Hepatocyte (in vitro differentiated cells): ENCODE results near the gene HDAC11. TPM values are rescaled to one million over a fixed set of nuclear protein-coding genes. Genes with fewer than 3 reads are reported as not detected.

Source experiments
- DNase-seq: peaks from one replicate; pipeline ENCODE4 v3.0.0-alpha.2; 2016; ENCODE audit warnings: low spot score
- H2AFZ ChIP-seq: fragments of 200-600 bp; sonication (generic); 2 replicates; pipeline ENCODE4 v1.6.0; 2016; ENCODE audit warnings: antibody characterized with exemption, mild to moderate bottlenecking
- H3K27ac ChIP-seq: fragments of 200-600 bp; sonication (generic); 2 replicates; pipeline ENCODE4 v1.5.1; 2016; ENCODE audit warnings: mild to moderate bottlenecking
- H3K27me3 ChIP-seq: fragments of 200-600 bp; sonication (generic); 2 replicates; pipeline ENCODE4 v1.6.1; 2016
- H3K36me3 ChIP-seq: fragments of 200-600 bp; sonication (generic); replicated peaks from 2 replicates; pipeline ENCODE4 v1.5.1; 2016; ENCODE audit warnings: low read depth; ENCODE audit not compliant: insufficient read depth
- H3K4me1 ChIP-seq: fragments of 200-600 bp; sonication (generic); 2 replicates; pipeline ENCODE4 v1.5.1; 2016; ENCODE audit warnings: mild to moderate bottlenecking, moderate library complexity; ENCODE audit not compliant: insufficient read depth
- H3K4me2 ChIP-seq: fragments of 200-600 bp; sonication (generic); 2 replicates; pipeline ENCODE4 v1.6.0; 2016
- H3K4me3 ChIP-seq: fragments of 200-600 bp; sonication (generic); 2 replicates; pipeline ENCODE4 v1.5.1; 2016; ENCODE audit warnings: mild to moderate bottlenecking
- H3K79me2 ChIP-seq: fragments of 200-600 bp; sonication (generic); 2 replicates; pipeline ENCODE4 v1.6.0; 2017; ENCODE audit warnings: mild to moderate bottlenecking
- H3K9me2 ChIP-seq: fragments of 200-600 bp; sonication (generic); replicated peaks from 2 replicates; pipeline ENCODE4 v1.6.0; 2017; ENCODE audit warnings: mild to moderate bottlenecking; ENCODE audit not compliant: insufficient read depth
- H3K9me3 ChIP-seq: fragments of 200-600 bp; sonication (generic); 2 replicates; pipeline ENCODE4 v1.5.1; 2016; ENCODE audit warnings: low read depth, mild to moderate bottlenecking
- H4K20me1 ChIP-seq: fragments of 200-600 bp; sonication (generic); 2 replicates; pipeline ENCODE4 v1.6.0; 2016; ENCODE audit warnings: mild to moderate bottlenecking; ENCODE audit not compliant: insufficient read depth, poor library complexity, severe bottlenecking
- CTCF ChIP-seq: fragments of 200-600 bp; sonication (generic); IDR thresholded peaks from 2 replicates; pipeline ENCODE4 v1.5.1; 2016; ENCODE audit warnings: antibody characterized with exemption, mild to moderate bottlenecking; ENCODE audit not compliant: poor library complexity
- EZH2 ChIP-seq: fragments of 200-600 bp; sonication (generic); IDR thresholded peaks from 2 replicates; pipeline ENCODE4 v1.6.1; 2016; ENCODE audit warnings: antibody characterized with exemption, mild to moderate bottlenecking, borderline replicate concordance
- EZH2phosphoT487 ChIP-seq: fragments of 200-600 bp; sonication (generic); IDR thresholded peaks from one replicate; pipeline ENCODE4 v1.6.1; 2018; ENCODE audit warnings: antibody characterized with exemption, mild to moderate bottlenecking, low read depth, moderate library complexity; ENCODE audit not compliant: unreplicated experiment, severe bottlenecking
- WGBS: methylation state at CpG from one replicate; pipeline ENCODE4 v1.1.6; 2016; ENCODE audit warnings: low lambda C conversion rate; ENCODE audit errors: missing lambda C conversion rate; 5-methylcytosine and 5-hydroxymethylcytosine counted together
- polyA plus RNA-seq: library from polyadenylated mRNA; unstranded; fragments of >200 nt; fragmentation: Nextera tagmentation; extraction: Ambion mirVana; gene quantifications from 2 replicates; pipeline ENCODE4 v1.2.1, GENCODE V29; 2016
- total RNA-seq: library from RNA; depleted of rRNA; stranded (reverse); fragments of >200 nt; gene quantifications from 2 replicates; pipeline ENCODE4 v1.2.3, GENCODE V29; 2014

The HDAC11 gene
- total and polyA plus RNA-seq, 2 experiments from 2014 or later, result 8.4 to 12.3 TPM

DNA sequence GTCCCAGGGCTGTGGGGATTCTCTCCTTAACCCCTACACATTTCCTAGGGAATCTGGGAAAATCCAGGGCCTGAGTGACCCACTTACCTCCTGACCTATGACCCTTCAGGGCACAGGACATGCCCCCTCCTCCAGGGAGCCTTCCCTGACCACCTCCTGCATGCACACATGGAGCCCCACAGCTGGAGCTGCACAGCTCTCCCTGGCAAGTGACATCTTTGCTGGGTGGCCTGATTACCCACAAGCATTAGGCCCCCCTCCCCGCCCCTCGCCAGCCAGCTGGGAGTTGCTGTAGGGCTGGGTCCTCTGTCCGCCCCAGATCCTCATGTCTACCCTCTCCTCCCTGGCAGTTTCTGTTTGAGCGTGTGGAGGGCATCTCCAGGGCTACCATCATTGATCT is 21.4 kb downstream of the HDAC11 start:
- Histone ChIP-seq H3K4me3 (no peak overlapping the region), H3K36me3 (no peaks in the 10 kb centered on the region), H3K4me2 (no peak overlapping the region), H3K27me3 (no peaks in the 10 kb centered on the region), H3K4me1 (no peaks in the 10 kb centered on the region), H4K20me1 (no peaks in the 10 kb centered on the region), H3K9me2 (no peaks in the 10 kb centered on the region), H3K79me2 (no peaks in the 10 kb centered on the region), H3K9me3 (no peaks in the 10 kb centered on the region), H3K27ac (no peak overlapping the region), H2AFZ (no peak overlapping the region)
- TF ChIP-seq EZH2, result no peak
- TF ChIP-seq EZH2phosphoT487, result no peak
- no peak for TF ChIP-seq CTCF
- 89% methylated on average over 4 of the region's 4 CpGs for WGBS
- DNase-seq, result no peak

DNA sequence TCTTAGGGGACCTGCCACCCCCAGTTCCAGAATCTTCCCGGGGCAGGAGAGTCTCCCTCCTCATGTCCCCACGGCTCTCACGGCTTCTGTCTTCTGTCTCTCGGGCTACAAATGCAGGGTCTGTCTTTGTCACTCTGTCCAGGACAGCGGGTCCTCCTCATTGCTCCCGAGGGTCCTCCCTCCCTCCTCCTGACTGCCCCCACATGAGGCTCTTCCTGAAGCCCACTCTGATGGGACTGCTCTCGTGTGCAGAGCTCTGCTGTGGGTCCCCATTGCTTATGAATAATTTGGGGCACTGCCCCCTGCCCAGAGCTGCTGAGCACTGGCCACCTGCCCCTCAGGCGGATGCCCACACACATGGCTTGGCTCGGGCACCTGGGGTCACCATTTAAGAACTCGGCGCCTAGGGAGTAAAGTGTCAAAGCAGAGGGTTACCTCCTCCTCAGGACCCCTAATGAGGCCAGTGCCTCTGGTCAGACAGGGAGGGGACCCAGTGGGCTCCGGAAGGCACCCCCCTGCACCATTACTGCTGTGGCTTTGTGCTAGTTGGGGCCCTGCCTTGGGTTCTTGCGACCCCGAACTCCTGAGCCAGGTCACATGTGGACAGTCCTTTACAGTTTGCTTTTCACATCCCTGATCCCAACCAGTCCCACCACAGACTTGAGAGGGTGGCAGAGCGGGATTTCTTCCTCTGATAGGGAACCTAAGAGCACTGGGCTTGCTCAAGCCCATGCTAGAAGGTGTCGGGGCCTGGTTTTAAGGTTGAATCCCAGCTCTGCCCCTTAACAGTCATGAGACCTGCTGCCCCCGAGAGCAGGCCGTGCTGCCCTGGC is 22.1 kb downstream of the HDAC11 start:
- H3K36me3 ChIP-seq, result no peaks in the 10 kb centered on the region
- no peak for DNase-seq
- 96% methylated on average over 18 of the region's 18 CpGs for WGBS

DNA sequence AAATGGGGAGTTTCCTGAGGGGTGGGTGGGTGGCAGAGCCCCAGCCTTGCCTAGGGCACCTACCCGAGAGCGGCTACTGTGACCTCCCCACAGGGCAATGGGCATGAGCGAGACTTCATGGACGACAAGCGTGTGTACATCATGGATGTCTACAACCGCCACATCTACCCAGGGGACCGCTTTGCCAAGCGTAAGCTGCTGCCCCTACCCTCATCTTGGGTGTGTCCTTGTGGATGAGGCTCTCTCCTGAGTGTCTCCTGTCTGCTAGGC is 22.6 kb downstream of the HDAC11 start:
- Histone ChIP-seq H3K27me3 (no peaks in the 10 kb centered on the region), H3K9me3 (no peaks in the 10 kb centered on the region), H3K9me2 (no peaks in the 10 kb centered on the region), H3K36me3 (no peaks in the 10 kb centered on the region), H3K79me2 (no peaks in the 10 kb centered on the region), H3K4me3 (no peak overlapping the region), H3K4me2 (no peak overlapping the region), H3K27ac (no peak overlapping the region), H2AFZ (no peak overlapping the region), H3K4me1 (peaks cover 3% of the 10 kb centered on the region), H4K20me1 (no peaks in the 10 kb centered on the region)
- no peak for TF ChIP-seq EZH2
- no peak for TF ChIP-seq EZH2phosphoT487
- no peak for TF ChIP-seq CTCF
- DNase-seq, result no peak
- WGBS, result 98% methylated on average over 8 of the region's 8 CpGs

More for the DNA sequence above, 22.1 kb downstream of the HDAC11 start:
- no peak for TF ChIP-seq EZH2
- TF ChIP-seq CTCF, result no peak
- TF ChIP-seq EZH2phosphoT487, result no peak
- Histone ChIP-seq H3K27me3 (no peaks in the 10 kb centered on the region), H3K9me2 (no peaks in the 10 kb centered on the region), H4K20me1 (no peaks in the 10 kb centered on the region), H3K4me3 (no peak overlapping the region), H3K27ac (no peak overlapping the region), H2AFZ (no peak overlapping the region), H3K9me3 (no peaks in the 10 kb centered on the region), H3K4me1 (no peaks in the 10 kb centered on the region), H3K79me2 (no peaks in the 10 kb centered on the region), H3K4me2 (no peak overlapping the region)
